HL-60 (cell line): ENCODE results near the gene RFTN1.

ENCODE experiments used
- DNase-seq, 2 experiments: peaks; one replicate each; pipeline ENCODE4 v3.0.0-alpha.2; 2010 to 2020; ENCODE audit warnings: low read depth in 1 of 2, low spot score in 1 of 2
- H3K27ac ChIP-seq: fragments of 250-450 bp; sonication (Bioruptor Pico); replicated peaks from 2 replicates; pipeline ENCODE4 v1.5.1; 2020; ENCODE audit warnings: mild to moderate bottlenecking, moderate library complexity
- H3K27me3 ChIP-seq: fragments of 250-450 bp; sonication (Bioruptor Pico); 2 replicates; pipeline ENCODE4 v1.5.1; 2021; ENCODE audit warnings: mild to moderate bottlenecking, moderate library complexity; ENCODE audit not compliant: insufficient read depth, poor library complexity, severe bottlenecking
- H3K4me3 ChIP-seq: replicated peaks from 2 replicates; pipeline ENCODE4 v1.5.1; 2011; ENCODE audit warnings: mild to moderate bottlenecking, control low read depth, low read length; ENCODE audit not compliant: insufficient read depth
- SPI1 ChIP-seq: IDR thresholded peaks from 2 replicates; pipeline ENCODE4 v1.6.1; 2012; ENCODE audit warnings: low read depth, mild to moderate bottlenecking, borderline replicate concordance
- TF ChIP-seq, protein P1 (sequence below): IDR thresholded peaks from 2 replicates; pipeline ENCODE4 v1.6.1; 2012; ENCODE audit warnings: low read depth; ENCODE audit not compliant: insufficient replicate concordance

RFTN1 gene

DNA sequence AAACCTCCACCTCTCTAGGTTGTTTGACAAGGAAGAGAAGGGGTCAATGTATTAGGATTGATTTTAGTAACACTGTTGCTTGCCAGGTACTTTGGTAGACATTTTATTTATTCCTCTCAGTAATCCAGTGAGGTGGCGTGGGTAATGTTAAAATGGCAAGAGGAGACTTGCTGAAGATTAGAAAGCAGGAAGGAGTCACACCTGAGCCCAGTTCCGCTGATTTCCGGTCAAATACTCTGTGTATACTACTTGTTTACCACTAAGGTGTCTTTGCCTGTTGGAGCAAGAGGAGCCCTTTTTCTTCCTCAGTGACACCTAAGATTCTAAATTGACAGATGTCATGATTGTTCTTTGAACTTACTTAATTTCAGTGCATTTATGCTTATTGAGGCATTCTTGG is 246.8 kb downstream of the RFTN1 start:
- peak overlapping the region; percentile 17; the same call in 1 of the 2 replicates for H3K27ac ChIP-seq
- no peak for DNase-seq
- TF ChIP-seq, protein P1, sequence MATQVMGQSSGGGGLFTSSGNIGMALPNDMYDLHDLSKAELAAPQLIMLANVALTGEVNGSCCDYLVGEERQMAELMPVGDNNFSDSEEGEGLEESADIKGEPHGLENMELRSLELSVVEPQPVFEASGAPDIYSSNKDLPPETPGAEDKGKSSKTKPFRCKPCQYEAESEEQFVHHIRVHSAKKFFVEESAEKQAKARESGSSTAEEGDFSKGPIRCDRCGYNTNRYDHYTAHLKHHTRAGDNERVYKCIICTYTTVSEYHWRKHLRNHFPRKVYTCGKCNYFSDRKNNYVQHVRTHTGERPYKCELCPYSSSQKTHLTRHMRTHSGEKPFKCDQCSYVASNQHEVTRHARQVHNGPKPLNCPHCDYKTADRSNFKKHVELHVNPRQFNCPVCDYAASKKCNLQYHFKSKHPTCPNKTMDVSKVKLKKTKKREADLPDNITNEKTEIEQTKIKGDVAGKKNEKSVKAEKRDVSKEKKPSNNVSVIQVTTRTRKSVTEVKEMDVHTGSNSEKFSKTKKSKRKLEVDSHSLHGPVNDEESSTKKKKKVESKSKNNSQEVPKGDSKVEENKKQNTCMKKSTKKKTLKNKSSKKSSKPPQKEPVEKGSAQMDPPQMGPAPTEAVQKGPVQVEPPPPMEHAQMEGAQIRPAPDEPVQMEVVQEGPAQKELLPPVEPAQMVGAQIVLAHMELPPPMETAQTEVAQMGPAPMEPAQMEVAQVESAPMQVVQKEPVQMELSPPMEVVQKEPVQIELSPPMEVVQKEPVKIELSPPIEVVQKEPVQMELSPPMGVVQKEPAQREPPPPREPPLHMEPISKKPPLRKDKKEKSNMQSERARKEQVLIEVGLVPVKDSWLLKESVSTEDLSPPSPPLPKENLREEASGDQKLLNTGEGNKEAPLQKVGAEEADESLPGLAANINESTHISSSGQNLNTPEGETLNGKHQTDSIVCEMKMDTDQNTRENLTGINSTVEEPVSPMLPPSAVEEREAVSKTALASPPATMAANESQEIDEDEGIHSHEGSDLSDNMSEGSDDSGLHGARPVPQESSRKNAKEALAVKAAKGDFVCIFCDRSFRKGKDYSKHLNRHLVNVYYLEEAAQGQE = no peak
- no peak for TF ChIP-seq SPI1
- H3K27me3 ChIP-seq = no peaks in the 10 kb centered on the region
- H3K4me3 ChIP-seq = no peak overlapping the region
